ENCODE measurements around the gene MRPS24.

The MRPS24 gene

GRCh38 chr7:43834463-43835251, 34.7 kb downstream of the MRPS24 start:
- no peak for TF ChIP-seq SIN3A (IDR thresholded peaks at IDR 0.05; ENCODE audit: borderline replicate concordance, insufficient read depth, low read length)
- TF ChIP-seq REST (IDR thresholded peaks at IDR 0.05; ENCODE audit: insufficient read depth in 1 of 2, low read depth in 2 of 2, low read length in 2 of 2): no peak
- no peak for TF ChIP-seq POLR2AphosphoS5 (IDR thresholded peaks at IDR 0.05; ENCODE audit: low read depth, low read length)
- no peak for TF ChIP-seq FOXP2 (optimal IDR thresholded peaks at IDR 0.05; ENCODE audit: borderline replicate concordance, extremely low read depth, extremely low read length, insufficient read depth)
- TF ChIP-seq TAF1 (IDR thresholded peaks at IDR 0.05; ENCODE audit: borderline replicate concordance, insufficient read depth, low read length): no peak

- TF ChIP-seq FOXP2 (optimal IDR thresholded peaks at IDR 0.05; ENCODE audit: borderline replicate concordance, extremely low read depth, extremely low read length, insufficient read depth): no peak
- no peak for TF ChIP-seq TAF1 (IDR thresholded peaks at IDR 0.05; ENCODE audit: borderline replicate concordance, insufficient read depth, low read length)
- TF ChIP-seq SIN3A (IDR thresholded peaks at IDR 0.05; ENCODE audit: borderline replicate concordance, insufficient read depth, low read length): no peak
- no peak for TF ChIP-seq REST (IDR thresholded peaks at IDR 0.05; ENCODE audit: insufficient read depth in 1 of 2, low read depth in 2 of 2, low read length in 2 of 2)
- no peak for TF ChIP-seq POLR2AphosphoS5 (IDR thresholded peaks at IDR 0.05; ENCODE audit: low read depth, low read length)
These were observed 43.9 kb downstream of the MRPS24 start for GRCh38 chr7:43825391-43825808.

- TF ChIP-seq FOXP2 (optimal IDR thresholded peaks at IDR 0.05; ENCODE audit: borderline replicate concordance, extremely low read depth, extremely low read length, insufficient read depth): no peak
- no peak for TF ChIP-seq TAF1 (IDR thresholded peaks at IDR 0.05; ENCODE audit: borderline replicate concordance, insufficient read depth, low read length)
- TF ChIP-seq REST (IDR thresholded peaks at IDR 0.05; ENCODE audit: insufficient read depth in 1 of 2, low read depth in 2 of 2, low read length in 2 of 2): no peak
- no peak for TF ChIP-seq POLR2AphosphoS5 (IDR thresholded peaks at IDR 0.05; ENCODE audit: low read depth, low read length)
- no peak for TF ChIP-seq SIN3A (IDR thresholded peaks at IDR 0.05; ENCODE audit: borderline replicate concordance, insufficient read depth, low read length)
These were observed 44.4 kb downstream of the MRPS24 start for GRCh38 chr7:43824963-43825362.

- no peak for TF ChIP-seq REST (IDR thresholded peaks at IDR 0.05; ENCODE audit: insufficient read depth in 1 of 2, low read depth in 2 of 2, low read length in 2 of 2)
These were observed 45.4 kb downstream of the MRPS24 start for GRCh38 chr7:43823941-43824340.

All from PFSK-1 (cell line).